ELF-1 (cell line): ENCODE results near the gene GIMAP6.
"Not testable (repeated sequence)": the region's sequence is repeated elsewhere in the genome, so short reads cannot be mapped to it uniquely, and the experiment has no call there.

ENCODE experiments used
- DNase-seq: peaks from one replicate; pipeline ENCODE4 v3.0.0-alpha.2; 2016; ENCODE audit warnings: low read depth, low spot score

GIMAP6 gene

DNA sequence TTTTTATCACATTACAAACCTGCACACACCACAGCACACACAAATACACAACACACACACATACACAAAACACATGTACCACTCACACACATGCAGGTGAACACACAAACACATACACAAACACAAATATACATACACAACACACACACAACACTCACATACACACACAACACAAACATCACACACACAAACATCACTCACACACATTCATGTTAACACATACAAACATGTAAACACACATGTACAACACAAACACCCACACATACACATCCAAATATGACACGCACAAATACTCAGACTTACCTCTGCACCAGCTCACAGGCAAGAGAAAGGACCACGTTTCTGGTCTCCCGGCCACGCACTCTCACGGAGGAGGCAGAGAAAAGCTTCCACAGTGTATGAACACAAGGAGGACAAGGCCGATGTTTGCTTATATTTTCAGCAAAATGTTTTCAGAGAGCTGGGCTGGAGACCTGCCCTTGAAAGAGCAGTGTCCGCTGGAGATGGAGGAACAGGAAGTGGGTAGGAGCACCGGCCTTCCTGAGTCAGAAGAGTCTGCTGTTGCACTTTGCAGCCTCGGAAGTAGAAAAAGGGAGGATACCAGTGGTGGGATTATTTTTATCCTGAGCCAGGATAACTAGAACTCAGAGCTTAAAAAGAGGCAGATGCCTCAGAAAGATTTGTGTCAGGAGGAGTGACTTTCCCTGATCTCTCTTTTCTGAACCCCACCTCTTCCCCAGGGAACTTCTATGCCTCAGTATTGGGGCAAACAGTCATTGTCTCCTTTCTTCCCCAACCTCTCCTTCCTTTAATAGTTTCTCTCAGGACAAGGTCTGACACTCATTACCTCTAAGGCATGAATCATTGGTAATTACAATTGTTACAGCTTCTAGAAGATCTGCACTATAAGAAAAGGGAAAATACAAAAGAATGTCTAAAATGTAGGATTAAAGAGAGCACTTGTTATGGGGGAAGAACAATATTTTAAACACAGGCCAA, at the start of gene GIMAP6:
GIMAP6 (minus strand) TSS at position 520 of the 999 bp plus-strand sequence. CDS start 2,243 bp downstream, outside the sequence.
- DNase-seq = no peak

DNA sequence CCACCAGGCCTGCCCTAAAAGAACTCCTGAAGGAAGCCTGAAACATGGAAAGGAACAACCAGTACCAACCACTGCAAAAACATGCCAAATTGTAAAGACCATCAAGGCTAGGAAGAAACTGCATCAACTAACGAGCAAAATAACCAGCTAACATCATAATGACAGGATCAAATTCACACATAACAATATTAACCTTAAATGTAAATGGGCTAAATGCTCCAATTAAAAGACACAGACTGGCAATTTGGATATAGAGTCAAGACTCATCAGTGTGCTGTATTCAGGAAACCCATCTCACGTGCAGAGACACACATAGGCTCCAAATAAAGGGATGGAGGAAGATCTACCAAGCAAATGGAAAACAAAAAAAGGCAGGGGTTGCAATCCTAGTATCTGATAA, 48.2 kb upstream of the GIMAP6 start:
- not testable (repeated sequence) for DNase-seq

DNA sequence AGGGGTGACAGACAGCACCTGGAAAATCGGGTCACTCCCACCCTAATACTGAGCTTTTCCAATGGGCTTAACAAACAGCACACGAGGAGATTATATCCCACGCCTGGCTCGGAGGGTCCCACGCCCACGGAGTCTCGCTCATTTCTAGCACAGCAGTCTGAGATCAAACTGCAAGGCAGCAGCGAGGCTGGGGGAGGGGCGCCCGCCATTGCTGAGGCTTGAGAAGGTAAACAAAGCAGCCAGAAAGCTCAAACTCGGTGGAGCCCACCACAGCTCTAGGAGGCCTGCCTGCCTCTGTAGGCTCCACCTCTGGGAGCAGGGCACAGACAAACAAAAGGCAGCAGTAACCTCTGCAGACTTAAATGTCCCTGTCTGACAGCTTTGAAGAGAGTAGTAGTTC, 46.4 kb upstream of the GIMAP6 start:
- DNase-seq = not testable (repeated sequence)

DNA sequence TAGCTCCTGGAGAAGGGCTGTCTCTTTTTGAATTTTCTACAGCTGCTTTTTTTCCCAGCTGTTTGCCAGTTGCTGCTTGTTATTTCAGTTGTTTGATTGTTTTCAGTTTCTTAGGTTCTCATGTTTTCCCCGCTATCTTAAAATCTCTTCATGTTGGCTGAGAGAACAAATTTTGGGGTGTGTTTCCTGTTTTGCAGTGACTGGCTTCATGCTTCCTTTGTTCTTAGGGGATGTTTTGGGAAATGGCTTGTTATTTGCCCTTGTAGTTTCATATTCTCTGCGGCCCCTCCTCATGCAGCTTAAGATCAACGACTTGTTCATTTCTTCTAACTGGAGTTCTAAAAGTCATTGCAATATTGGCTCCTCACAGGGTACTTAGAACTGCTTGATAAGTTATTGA, 44.7 kb upstream of the GIMAP6 start:
- DNase-seq = not testable (repeated sequence)

DNA sequence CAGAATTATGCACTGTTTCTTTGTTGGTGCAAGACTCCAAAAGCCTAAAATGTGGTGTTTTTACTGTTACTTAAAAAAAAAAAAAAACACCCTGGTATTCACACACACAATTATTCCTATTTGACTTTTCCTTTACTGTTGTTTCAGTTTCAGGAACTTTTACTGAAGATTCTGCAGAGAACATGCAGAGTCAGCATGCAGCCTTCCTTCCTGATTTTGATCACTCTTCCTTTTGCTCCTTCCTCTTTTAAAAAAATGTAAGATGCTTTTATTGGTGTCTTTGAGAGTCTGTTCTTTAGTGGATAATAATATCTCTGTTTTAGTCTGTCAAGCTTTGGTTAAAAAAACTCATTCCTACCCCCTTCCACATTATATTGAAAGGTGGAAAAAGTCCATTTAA, 44.1 kb upstream of the GIMAP6 start:
- not testable (repeated sequence) for DNase-seq

DNA sequence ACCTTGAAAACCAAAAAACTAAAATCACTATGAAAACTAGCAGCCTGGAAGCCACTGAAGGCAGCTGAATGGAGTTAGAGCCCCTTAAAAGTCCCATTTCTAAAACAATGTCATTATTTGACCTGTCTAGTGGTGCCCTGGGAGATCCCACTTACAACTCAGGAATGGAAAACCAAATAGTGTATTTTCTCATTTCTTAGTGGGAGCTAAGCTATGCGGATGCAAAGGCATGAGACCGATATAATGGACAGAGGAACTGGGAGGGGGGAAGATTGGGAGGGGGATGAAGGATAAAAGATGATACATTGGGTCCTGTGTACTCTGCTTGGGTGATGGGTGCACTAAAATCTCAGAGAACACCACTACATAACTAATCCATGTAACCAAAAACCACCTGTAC, 43.5 kb upstream of the GIMAP6 start:
- no peak for DNase-seq

DNA sequence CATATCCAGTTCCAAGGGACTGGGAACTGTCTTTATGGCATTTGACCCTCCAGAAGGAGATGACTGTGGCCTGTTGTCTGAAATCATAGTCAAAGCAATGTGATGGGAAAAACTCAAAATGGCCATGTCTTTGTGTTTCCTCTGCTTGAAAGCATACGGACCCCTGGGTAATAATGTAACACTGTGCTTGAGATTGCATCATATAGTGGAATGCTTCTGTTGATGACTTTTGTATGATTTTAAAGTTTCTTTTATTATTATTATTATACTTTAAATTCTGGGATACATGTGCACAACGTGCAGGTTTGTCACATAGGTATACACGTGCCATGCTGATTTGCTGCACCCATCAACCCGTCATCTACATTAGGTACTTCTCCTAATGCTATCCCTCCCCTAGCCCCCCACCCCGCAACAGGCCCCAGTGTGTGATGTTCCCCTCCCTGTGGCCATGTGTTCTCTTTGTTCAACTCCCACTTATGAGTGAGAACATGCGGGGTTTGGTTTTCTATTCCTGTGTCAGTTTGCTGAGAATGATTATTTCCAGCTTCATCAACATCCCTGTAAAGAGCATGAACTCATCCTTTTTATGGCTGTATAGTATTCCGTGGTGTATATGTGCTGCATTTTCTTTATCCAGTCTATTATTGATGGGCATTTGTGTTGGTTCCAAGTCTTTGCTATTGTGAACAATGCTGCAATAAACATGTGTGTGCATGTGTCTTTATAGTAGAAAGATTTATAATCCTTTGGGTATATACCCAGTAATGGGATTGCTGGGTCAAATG, 39.8 kb upstream of the GIMAP6 start:
- DNase-seq = not testable (repeated sequence)

DNA sequence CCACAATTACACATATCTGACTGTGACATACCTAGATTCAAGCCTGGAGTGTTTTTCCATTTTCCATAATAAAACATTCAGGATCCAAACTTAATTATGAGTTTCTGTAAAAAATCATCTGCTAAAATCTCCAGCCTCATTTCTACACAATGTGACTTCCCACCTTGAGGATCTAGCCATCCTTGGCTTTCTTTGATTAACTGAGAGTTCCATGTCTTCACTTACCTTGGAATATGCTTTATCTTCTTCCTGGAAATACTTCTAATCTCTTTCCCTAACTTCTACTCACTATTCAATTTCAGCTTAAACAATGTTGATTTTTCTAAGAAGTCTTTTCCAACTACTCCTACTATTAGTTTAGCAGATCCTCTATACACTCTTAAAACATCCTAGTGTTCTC, 36.8 kb upstream of the GIMAP6 start:
- DNase-seq = no peak

DNA sequence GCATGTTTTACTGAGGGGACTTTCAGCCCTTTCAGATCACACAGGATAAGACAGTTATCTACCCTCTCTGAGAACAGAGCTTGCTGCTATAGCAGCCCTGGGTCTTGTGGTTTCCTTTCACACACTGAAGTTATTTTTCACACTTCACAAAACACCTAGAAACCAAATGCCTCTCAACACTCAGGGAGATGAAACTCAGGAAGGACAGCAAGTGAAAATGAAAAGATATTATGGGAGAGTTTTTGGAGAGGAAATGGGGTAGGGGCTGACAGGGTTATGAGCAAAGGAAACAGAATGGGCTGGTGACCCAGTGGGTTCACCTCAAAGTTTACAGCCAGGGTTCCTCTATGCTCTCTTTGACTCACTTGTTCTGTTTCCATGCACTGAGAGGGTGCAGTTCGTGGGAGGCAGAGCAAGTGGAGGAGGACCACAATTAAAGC, 36.3 kb upstream of the GIMAP6 start:
- DNase-seq = no peak

DNA sequence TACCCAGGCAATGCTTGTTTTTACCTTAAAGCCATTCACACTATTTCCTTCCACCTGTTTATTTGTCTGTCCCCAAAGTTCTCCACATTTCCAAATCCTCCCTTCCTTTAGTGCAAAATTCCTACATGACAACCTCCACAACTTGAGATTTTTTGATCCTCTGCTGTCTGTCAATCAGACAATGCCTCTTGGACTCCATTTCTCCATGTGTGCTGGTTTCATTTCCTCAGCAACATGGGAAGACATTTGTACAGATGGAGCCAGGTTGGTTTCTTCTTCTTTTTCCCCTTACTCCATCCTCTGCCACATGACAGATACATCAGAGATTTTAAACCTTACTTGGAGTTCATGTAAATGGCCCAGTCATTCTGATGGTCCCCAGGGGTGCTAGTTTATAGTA, 34.2 kb upstream of the GIMAP6 start:
- no peak for DNase-seq

DNA sequence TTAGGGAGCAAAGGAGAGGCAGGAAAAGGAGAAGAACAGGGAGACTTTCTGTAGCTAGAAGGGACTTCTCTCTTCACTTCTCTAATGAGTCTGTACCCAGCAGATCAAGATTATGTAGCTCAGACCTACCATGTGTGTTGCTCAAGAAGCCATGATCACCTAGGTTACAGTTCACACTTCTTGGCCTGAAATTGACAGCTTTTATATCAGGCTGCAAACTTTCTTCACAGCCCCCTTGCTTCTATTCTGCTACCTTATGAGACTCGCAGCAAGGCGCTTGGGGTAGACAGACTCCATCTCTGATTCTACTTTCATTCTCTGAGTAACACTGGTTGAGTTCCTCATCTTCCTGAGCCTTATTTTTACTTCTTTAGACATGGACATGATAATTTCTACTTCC, 33.7 kb upstream of the GIMAP6 start:
- DNase-seq = no peak

DNA sequence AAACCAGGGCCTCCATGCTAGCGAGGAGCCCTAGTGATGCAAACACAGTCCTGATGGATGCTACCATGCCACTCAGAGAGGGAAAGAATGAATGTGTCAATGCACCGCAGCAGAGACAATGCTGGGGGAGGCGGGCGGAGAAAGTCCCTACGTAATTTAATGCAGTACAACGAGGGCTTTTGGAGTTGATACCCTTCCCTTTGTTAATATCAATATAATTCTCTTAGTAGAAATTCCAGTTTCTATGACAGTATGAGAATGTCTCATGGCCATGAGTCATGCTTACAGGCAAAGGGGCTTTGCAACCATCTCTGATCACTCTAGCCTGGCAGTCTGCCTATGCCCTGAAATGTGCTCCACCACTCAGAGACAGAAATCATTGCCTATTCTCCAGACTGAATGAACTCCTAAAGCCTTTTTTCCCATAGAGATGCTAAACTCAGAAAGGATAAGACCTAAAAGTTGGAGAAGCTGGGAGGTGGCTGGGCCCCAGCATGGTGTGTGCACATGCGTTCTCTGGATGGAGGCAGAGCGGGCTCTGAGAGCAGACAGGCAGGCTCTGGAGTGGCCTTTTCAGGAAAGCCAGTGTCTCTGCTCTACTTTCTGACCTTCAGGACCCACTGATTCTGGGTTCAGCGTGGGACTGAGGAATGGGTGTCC, 33.0 kb upstream of the GIMAP6 start:
- DNase-seq = no peak

DNA sequence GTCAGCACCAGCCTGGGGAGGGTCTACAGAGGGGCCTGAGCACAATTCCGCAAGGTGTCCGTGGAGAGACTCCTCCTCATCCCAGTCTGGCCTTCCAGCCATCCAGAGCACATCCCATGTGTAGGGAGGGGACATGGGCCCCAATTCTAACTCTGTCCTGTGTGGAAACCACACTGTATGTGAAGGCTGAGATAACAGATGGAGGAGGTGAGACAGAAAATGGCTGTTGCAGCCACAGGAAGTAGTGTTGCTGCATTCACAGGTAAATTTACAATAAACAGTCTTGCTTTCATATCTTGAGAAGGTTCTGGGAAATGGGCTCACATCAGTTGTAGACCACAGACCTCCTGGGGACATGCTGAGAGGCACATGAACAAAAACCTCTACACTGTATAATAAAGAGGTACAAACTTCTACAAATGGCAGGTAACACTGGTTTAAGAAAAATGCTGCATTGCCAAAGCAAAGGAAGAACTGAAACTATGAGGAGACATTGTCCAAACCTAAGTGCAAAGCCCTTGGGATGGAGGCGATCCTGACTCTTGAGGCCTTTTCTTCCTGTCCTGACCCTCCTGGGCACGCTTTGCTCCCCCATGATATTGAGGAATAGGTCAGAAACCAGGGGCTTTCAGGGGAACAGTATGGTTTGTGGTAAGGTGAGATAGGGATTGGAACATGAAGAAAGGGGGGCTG, 31.8 kb upstream of the GIMAP6 start:
- no peak for DNase-seq

DNA sequence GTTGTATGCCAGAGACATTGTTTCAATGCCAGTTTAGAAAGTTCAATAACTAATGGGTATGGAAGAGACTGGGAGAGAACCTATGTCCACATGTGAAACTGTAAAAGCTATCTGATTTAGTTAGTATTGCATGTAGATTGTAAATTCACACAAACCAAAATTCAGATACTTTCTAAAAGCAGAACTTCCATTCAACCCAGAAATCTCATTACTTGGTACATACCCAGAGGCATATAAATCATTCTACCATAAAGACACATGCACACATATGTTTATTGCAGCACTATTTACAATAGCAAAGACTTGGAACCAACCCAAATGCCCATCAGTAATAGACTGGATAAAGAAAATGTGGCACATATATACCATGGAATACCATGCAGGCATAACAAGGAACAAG, 30.6 kb upstream of the GIMAP6 start:
- not testable (repeated sequence) for DNase-seq

DNA sequence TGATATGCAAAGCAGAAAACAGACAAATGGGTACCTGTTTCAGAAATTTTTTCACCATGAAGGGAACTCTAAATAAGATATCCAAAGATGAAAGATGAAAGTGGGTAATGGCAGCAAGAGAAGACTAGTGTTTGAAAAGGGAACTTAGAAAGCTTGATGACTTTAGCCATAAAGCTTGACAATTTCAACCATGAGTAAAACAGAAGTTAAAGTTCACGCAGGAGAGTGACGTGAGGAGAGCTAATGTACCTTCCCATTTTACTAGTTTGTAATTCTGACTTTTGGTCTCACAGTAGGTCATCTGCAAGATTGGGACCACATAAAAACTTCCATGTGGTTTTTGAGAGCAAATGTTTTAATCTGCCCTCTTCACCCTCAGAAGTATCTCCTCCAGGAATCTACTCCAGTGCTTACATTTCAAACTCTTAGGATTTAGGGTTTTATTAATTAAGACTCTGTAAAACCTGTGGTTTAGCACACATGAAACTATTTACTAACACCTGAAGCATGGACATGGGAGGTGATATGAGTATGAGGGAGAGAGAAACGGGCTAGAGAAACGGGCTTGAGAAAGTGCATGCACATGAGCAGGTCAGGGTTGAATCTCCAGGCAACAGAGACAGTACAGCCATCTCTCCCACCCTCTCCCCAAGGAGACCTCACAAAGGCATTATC, 28.9 kb upstream of the GIMAP6 start:
- DNase-seq = no peak

DNA sequence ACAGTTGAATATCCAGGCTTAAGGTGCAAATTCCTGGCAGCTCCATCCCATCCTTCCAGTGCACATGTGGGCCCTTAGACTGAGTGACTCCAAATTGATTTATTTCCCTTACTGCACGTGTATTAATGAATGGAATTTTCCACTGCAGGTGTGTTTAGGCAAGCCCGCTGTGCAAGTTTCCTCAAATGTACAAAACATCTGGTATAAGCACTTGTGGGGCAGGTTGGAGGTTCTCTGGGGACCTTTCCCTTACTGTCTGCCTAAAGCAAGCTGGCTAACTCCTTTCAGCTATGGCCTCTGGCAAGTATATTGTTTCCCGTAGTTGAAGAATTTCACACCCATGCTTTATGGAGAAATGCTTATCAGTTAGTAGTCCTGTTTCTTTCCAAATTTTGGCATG, 25.3 kb upstream of the GIMAP6 start:
- DNase-seq = no peak

DNA sequence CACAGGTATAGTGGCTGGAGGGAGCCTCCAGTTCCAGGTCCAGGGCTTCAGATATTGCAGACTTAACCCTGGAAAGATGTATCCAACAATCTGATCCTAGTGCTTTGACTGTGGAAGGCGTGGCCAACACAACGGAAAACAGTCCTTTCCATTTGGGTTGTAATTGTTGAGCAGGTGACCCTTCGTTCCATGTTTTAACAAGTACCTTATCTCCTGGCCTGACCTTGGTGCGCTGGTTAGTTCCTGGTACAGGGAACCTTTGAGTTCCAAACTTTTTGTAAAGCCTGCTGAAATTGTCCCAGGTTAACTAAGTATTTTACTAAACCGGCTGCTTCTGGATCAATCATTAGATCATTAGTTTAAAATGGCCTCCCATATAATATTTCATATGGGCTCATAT, 23.9 kb upstream of the GIMAP6 start:
- no peak for DNase-seq

DNA sequence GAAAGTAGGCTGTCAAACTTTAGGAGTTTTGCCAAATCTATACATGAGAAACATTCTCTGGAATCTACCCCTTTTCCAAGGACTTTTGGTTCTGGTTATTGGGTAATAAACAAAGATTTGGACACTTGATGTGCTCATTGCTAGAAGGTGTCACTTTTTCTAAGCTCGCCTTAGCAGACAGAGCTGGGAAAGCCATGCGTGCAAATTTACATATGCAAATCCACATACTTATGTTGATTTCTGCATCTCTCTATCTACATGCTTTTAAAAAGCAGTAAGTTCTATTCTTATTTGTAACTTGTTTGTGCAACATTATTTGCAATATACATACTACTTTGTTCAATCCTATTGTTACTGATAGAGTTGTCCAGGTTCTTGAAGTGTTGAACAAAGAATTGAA, 22.5 kb upstream of the GIMAP6 start:
- DNase-seq = no peak

DNA sequence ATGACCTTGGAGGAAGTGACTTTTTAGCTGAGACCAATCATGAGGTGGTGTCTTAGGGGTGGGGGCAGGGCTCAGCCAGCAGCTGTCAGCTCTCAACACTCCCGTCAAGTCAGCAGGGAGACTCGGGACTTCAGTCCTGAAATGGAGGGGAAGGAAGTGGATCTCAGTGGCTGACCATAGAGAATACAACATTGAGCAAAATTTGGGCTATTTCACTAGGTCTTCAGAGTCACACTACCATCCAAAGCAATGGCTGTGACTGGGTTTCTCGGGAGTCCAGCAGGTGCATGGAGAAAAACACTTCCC, 16.8 kb upstream of the GIMAP6 start:
- no peak for DNase-seq

DNA sequence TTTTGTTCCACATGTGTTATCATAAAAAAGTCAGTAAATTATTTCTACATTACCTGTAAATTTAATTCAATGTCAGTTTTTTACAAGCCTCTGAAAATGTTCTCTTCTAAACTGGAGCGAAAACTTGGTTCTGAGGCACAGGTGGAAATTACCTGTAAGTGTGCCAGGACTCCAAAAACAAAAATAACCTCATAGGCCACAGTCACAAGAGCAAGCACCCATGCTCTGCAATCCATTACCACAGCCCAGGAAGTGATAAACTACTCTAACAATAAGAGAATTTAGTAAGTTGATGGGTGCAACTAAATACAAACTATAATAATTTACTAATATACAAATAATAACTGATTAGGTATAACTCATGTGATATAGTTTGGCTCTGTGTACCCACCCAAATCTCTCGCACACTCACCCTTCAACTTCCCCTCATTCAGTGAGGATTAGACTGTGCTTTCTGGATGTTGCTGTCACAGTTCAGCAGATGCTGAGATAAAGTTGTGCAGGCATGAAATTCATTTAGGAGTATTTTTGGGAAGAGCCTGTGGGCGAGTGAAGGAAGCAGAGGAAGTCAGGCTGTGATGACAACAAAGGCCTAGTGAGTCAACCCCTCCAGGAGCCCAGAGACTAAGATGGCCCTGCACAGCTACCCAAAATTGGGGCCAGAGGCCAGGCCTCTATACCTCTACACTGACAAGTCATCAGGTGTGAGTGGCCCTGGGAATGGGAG, 16.3 kb upstream of the GIMAP6 start:
- DNase-seq = no peak
